ENCODE data around the gene USP7.

DNA sequence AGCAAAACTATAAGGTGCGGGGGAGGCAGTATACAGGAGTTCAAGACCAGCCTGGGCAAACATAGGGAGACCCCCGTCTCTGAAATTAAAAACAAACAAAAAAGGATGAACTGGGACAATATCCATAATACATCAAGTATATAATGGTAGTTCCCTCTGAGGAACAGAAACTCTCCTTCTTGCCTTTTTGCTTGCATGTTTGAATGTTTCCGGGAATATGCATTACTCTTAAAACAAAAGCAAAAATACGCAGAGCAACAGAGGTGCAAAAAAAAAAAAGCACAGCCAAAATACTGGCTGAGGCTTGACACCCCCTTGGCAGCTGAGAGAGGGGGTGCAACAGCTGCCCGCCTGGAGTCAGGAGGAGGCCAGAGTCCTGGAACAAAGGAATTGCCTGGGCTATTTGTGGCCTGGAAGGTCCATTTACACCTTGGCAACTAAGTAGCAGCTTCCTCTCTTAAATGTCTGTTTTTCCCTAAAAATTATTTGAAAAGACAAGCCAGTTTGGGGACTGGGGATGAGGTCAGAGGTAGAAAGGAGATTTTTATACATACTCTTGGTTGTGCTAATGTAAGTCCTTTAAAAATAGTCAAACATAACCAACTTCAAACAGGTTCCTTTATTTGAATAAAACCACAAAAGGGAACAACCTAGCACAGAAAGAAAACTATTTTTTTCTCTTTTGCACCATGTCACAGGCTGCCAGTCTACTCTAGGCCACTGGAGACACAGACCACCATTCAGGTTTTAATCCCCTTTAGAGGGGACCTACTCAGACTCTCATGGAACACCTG is 19.5 kb downstream of the USP7 start:
- no peak for TF ChIP-seq EZH2 (IDR thresholded peaks at IDR 0.05; ENCODE audit: borderline replicate concordance, low read length)
- no peak for TF ChIP-seq CTCF (conservative IDR thresholded peaks at IDR 0.05 in 1 of 2, IDR thresholded peaks at IDR 0.05 in 1 of 2; ENCODE audit: extremely low read depth in 1 of 2, insufficient read depth in 1 of 2, low read depth in 1 of 2, low read length in 2 of 2)
